GM18868 (cell line): ENCODE data around the gene OR51S1.
"Not testable (repeated sequence)": the region's sequence is repeated elsewhere in the genome, so short reads cannot be mapped to it uniquely, and the experiment has no call there.

ENCODE experiments used
- ATAC-seq: cut with Tn5 transposase; IDR thresholded peaks from one replicate; pipeline ENCODE4 v1.9.1; 2021; ENCODE audit warnings: mild to moderate bottlenecking, moderate library complexity; ENCODE audit not compliant: unreplicated experiment

Gene OR51S1

GRCh38 chr11:4848908-4849532, at the start of gene OR51S1:
TSS of gene OR51S1 (minus strand) at chr11:4849208. CDS start at chr11:4849208, 0 bp downstream.
- ATAC-seq = no peak

GRCh38 chr11:4891996-4892640, 43.1 kb upstream of the OR51S1 start:
- ATAC-seq = no peak

- no peak for ATAC-seq
Measured at GRCh38 chr11:4890279-4890678, 41.3 kb upstream of the OR51S1 start.

GRCh38 chr11:4887591-4887990, 38.6 kb upstream of the OR51S1 start:
- no peak for ATAC-seq

GRCh38 chr11:4886186-4886585, 37.2 kb upstream of the OR51S1 start:
- ATAC-seq = no peak

GRCh38 chr11:4884361-4884760, 35.4 kb upstream of the OR51S1 start:
- no peak for ATAC-seq

- no peak for ATAC-seq
Measured at GRCh38 chr11:4882543-4882942, 33.5 kb upstream of the OR51S1 start.

GRCh38 chr11:4881860-4882500, 33.0 kb upstream of the OR51S1 start, which contains the start of gene OR51T1:
TSS of gene OR51T1 (plus strand) at chr11:4881900. CDS start at chr11:4881900, 0 bp downstream.
- ATAC-seq = no peak

- ATAC-seq = no peak
Measured at GRCh38 chr11:4881188-4881587, 32.2 kb upstream of the OR51S1 start.

- no peak for ATAC-seq
Measured at GRCh38 chr11:4865855-4866254, 16.8 kb upstream of the OR51S1 start.

- ATAC-seq = no peak
Measured at GRCh38 chr11:4863876-4864275, 14.9 kb upstream of the OR51S1 start.

GRCh38 chr11:4862447-4863236, 13.6 kb upstream of the OR51S1 start:
- no peak for ATAC-seq

- ATAC-seq = not testable (repeated sequence)
Measured at GRCh38 chr11:4854286-4854685, 5.3 kb upstream of the OR51S1 start.

GRCh38 chr11:4851033-4851432, 2.0 kb upstream of the OR51S1 start:
- ATAC-seq = no peak

GRCh38 chr11:4839851-4840549, 9.0 kb downstream of the OR51S1 start:
- ATAC-seq = no peak

GRCh38 chr11:4830909-4831308, 18.1 kb downstream of the OR51S1 start:
- no peak for ATAC-seq

- no peak for ATAC-seq
Measured at GRCh38 chr11:4830346-4830745, 18.7 kb downstream of the OR51S1 start.

GRCh38 chr11:4826425-4826824, 22.6 kb downstream of the OR51S1 start:
- no peak for ATAC-seq

- ATAC-seq = no peak
Measured at GRCh38 chr11:4825132-4825531, 23.9 kb downstream of the OR51S1 start.

GRCh38 chr11:4821021-4821420, 28.0 kb downstream of the OR51S1 start, which contains the start of gene OR51F2:
TSS of gene OR51F2 (plus strand) at chr11:4821321. CDS start at chr11:4821422, 101 bp downstream.
- ATAC-seq = no peak

- ATAC-seq = no peak
Measured at GRCh38 chr11:4809246-4809645, 39.8 kb downstream of the OR51S1 start.
